Jurkat, Clone E6-1 (cell line): ENCODE data around the gene DISC1.
"Not testable (repeated sequence)": the region's sequence is repeated elsewhere in the genome, so short reads cannot be mapped to it uniquely, and the experiment has no call there.

ENCODE experiments used
- DNase-seq: peaks from one replicate; pipeline ENCODE4 v3.0.0-alpha.2; 2011; ENCODE audit warnings: low read depth, low spot score
- H3K4me3 ChIP-seq: 2 replicates; pipeline ENCODE4 v1.5.1; 2011; ENCODE audit warnings: mild to moderate bottlenecking, low read length, control low read depth, moderate library complexity

Gene DISC1

DNA sequence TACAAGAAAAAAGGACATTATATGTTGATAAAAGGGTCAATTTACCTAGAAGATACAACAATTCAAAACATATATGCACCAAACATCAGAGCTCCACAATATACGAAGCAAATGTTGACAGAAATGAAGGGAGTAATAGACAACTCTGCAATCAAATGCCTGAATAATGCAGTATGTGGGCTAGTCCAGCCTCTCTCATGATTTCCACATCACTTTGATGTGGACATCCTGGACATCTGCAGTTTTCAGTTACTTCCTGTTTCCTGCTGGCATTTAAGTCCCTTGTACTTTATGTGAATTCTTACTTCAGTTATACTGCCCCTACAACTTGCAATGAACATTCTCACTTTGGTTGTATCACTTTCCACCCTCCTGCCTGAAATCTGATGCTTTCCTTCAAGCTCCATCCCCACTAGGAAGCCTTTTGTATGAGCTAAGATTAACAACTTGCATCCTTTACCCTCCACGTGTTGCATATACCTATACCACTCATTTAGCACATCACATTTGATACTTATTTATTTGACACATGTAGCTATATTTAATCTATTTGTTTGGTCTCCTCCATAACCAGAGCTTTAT lies 36.7 kb downstream of the DISC1 start:
- DNase-seq: no peak
- H3K4me3 ChIP-seq: no peak overlapping the region

DNA sequence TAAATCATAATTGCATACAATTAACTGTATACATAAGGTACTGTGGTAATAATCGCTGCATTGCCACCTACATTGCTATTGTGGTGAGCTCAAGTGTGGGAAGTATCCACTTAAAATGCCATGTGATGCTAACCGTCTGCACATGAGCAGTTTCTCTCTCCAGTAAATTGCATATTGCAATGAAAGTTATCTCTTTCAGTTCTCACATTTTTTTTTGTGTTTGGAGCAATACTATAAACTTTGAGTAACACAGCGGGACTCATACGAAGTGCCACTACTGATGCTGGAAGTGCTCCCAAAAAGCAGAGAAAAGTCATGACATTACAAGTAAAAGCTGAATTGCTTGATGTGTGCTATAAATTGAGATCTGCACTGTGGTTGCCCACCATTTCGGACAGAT lies 38.5 kb downstream of the DISC1 start:
- no peak for DNase-seq
- no peak overlapping the region for H3K4me3 ChIP-seq

DNA sequence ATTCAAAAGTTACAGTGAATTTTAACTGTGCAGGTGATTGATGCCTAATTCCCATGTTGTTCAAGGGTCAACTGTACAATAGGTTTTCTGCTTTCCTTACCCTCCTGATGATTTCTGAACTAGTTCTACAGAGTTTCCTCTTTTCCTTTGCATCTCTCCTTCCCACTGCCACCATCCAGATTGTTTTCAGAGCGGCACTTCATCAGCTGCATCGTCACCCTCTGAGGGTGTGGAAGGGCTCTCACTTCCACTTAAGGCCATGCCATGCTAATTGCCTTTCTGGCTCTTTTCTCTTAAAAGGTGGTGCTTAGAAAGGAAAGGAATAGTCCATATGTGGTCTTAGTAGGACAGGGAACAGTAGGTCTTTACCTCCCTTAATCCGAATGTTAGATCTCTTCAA lies 39.1 kb downstream of the DISC1 start:
- H3K4me3 ChIP-seq: no peak overlapping the region
- no peak for DNase-seq

DNA sequence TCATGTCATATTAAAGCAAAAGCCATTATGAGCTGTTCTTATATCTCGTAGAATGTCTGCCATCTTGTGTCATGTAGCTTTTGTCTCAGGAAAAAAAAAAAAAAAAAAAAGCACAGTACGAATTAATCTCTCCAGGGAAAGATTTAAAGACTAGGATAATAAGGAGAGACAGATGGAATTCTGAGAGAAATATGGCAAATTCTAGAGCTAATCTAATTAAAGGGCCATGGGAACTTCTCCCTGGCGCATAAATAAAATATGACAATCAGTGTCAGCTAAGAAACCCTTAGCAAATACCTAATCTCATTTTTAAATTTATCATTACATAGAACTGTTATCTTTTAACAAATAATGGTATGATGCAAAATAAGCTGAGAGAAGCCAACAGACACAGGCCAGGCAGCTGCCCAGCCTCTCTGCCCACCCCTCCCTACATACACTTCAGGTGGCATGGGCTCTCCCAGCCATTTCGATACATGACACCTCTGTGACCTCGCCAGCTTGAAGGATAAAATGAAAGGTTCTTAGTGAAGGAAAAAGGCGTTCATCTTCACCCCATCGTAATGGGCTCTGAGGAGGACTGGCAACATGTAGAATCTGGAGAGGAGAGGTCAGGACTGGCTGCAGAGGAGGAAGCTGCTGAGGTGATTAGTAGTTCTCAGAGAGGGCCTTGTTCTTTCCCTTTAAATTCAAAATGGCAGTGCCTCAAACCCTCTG lies 39.8 kb downstream of the DISC1 start:
- no peak overlapping the region for H3K4me3 ChIP-seq
- no peak for DNase-seq

DNA sequence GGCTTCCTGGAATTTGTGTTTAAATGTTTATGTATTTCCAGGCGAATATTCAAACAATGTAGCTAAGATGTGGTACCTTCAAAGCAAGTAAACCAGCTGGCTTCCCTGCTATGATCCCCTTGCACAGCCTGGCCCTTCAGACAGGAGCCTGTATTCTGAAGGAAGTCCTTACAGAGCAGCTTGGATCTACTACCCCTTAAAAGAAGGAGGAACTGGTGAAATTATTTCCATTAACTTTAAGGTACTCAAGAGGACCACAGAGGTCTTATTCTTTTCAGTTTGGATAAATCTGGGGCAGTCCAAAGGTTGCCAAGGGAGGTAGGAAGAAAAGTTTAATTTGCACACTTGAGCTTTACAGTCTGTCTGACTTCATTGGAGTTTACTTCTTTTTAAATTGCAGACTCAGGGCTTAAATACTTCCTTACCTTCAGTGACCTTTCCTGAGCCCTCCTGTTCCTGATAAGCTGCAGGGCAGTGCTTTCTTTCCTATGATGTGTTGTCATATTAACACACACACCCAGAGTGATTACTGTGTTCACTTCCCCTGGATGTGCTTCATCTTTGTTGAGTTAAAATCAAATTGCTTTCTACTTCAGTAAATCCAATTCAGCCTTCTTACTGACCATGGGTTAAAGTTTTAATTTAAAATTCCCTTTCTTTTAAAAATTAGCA lies 40.5 kb downstream of the DISC1 start:
- DNase-seq: no peak
- H3K4me3 ChIP-seq: no peak overlapping the region

DNA sequence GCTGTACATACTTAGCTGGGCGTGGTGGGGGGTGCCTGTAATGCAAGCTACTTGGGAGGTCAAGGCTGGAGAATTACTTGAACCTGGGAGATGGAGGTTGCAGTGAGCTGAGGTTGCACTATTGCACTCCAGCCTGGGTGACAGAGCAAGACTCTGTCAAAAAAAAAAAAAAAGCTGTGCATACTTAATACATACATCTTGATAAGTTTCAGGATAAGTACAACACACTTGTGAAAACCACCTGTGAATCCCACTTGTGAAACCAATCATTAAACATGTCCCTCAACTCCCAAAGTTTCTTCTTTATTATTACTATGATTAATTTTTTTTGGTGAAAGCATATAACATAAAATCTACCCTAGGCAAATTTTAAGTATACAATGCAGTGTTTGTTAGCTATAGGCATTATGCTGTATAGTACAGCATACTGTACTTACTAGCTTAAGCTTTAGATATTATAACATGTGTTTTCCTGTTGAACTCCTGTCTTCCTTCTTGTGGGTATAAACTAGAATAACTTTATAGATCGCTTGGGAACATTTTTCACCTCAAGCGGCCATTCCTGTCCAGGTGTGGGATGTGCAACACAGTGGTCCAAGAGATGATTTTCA lies 41.4 kb downstream of the DISC1 start:
- DNase-seq: no peak
- H3K4me3 ChIP-seq: no peak overlapping the region

DNA sequence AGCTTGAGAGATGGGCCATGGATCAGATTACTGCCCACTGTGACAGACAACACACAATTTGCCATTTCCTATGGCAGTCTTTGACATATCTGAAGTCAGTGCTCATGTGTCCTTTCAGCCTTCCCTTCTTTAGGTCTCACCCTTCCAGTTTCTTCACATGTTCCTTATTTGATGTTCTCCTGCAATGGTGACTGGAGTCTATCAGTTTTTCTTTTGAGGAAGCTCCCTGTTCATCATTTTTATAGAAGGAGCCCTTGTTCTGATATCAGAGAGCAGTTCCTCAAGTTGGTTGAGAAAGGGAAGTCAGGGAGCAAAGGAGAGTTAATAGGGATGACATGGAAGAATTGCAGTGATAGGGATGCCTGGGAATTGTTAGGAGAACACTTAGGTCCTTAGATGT lies 42.2 kb downstream of the DISC1 start:
- no peak for DNase-seq

DNA sequence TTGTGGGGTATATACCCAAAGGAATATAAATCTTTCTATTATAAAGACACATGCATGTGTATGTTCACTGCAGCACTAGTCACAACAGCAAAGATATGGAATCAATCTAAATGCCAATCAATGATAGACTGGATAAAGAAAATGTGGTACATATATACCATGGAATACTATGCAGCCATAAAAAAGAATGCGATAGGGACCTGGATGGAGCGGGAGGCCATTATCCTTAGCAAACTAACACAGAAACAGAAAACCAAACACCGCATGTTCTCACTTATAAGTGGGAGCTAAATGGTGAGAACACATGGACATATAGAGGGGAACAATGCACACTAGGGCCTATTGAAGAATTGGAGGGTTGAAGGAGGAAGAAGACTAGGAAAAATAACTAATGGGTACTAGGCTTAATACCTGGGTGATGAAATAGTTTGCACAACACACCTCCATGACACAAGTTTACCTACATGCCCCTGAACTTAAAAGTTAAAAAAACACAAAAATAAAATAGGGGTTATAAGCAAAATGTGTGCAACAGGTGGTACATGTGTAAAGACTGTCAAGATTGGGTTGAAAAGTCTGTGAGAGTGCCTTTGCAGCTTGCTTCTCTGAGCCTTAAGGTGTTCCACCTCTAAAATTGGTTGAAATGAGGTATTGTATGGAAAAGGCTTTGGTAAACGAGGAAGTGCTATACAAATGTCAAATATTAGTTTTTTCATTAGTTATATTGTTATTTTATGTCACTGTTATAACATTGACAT lies 43.5 kb downstream of the DISC1 start:
- DNase-seq, H3K4me3 ChIP-seq: not testable (repeated sequence)

More for the DNA sequence above, 42.2 kb downstream of the DISC1 start:
- H3K4me3 ChIP-seq: no peak overlapping the region

DNA sequence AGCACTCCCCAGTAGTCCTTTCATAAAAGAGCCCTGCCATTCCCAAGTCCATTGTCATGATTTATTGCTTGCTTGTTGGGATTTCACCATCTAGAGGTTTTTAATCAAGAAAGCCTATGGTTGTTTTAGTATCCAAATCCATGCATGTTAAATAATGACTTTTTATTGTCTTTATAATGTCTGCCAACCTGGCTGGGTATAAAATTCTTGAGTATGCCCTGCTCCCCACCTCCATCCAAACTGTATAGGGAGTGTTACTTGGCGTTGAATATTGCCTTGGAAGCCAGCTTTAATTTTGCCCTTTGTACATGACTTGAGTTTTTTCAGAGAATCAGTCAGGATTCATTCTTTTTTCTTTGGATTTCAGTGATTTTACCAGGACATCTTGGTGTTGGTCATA lies 44.2 kb downstream of the DISC1 start:
- DNase-seq: no peak
- no peak overlapping the region for H3K4me3 ChIP-seq

DNA sequence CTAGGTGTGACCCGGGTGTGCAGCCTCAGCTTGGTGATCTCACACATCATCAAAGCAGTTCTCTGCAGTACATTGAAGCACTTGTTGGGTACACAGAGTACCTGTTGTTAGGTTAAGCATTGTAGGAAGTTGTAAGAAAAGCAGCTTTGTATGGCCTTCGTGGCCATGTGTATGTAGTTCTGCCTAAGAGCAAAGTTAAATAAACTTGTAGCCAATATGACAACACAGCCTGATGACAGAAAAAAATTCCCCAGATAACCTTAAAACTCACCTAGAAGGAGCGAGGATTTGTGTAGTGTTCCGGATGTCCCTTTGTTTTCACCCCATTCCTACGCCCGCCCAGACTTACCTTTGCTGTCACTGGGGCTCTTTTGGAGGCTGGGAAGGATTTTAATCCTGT lies 48.0 kb downstream of the DISC1 start:
- no peak overlapping the region for H3K4me3 ChIP-seq
- DNase-seq: no peak

DNA sequence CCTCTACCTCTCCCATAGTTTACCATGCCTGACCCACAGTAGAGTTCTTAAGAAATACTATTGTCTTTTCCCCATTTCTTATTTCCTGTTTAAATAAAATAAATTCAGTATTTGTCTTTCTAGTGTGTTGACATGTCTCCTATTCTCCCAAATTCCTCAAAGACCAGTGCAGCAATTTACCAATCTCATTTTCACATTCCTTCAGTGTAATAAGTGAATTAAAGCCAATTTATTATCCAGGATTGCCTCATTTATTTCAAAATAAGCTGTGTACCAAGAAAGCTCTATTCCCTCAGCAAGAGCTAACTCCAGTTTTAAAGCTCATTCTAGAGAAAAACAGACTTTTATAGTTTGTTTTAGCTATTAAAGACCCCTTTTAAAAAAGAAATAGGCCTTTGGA lies 49.9 kb downstream of the DISC1 start:
- H3K4me3 ChIP-seq: no peak overlapping the region
- no peak for DNase-seq

DNA sequence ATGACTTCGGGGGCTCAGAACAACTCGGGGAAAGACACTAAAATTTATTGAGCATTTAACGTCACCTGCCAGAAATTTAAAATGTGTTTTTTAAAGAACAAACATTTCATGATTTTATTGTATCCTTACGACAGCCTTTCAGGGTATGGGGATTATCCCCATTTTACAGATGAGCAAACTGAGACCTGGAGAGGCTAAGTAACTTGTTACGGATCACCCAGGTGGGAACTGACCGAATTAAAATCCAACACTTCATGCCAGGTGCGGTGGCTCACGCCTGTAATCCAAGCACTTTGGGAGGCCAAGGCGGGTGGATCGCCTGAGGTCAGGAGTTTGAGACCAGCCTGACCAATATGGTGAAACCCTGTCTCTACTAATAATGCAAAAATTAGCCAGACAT lies 50.9 kb downstream of the DISC1 start:
- DNase-seq: no peak
- H3K4me3 ChIP-seq: no peak overlapping the region

DNA sequence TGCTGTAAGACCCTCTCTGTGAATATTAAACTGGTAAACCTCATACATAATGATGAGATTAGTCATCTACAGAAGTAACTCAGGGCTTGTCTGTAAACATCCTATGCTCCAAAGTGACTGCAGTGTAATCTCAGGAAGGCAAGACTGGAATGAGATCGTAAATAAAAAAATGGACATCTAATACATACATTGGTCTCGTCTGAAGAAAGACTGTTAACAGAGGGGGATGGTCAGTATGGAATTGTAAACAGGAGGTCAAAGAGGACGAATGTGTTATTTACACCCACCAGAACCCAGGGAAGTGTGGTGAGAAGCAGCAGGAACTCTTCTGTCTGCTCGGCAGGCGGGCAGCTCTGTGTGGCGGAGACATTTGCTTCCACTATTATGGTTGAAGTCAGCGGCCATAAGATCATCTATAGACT lies 51.4 kb downstream of the DISC1 start:
- DNase-seq: no peak
- H3K4me3 ChIP-seq: no peak overlapping the region

DNA sequence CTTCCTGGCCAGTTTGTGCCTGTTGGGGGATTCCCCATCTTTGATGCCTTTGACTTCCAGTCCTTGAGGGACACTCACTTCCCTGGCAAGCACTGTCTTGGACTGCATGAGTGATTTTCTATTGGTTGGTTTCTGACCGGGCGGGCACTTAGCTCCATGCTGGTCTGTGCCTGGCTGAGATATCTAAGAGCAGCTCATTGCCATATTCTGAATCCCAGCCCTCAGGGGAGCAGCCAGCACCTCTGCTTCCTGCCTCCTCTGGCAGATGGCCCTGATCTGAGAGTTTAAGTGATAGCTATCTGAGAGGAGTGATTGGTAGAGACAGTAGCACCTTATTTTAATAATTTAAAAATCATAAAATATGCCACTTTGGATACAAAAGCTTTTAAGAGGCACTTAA lies 52.5 kb downstream of the DISC1 start:
- DNase-seq: no peak
- H3K4me3 ChIP-seq: no peak overlapping the region

DNA sequence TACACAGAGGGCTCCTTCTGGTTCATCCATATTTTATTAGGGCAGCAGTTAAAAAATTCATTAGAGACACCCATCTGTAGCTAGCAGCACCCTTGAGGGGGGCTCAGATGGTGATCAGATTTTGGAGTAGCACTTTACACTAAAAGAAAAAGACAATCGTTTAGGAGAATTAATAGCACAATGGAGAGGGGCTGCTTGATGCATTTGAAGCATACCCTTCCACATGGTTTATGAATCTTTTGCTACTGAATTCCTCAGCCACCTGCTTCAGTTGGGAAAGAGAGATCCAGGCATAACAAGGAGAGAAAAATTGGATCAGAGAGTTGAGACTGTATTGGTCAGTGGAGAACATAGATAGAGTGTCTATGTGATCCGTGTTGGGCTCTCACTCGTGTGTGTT lies 54.4 kb downstream of the DISC1 start:
- DNase-seq: no peak
- H3K4me3 ChIP-seq: no peak overlapping the region

DNA sequence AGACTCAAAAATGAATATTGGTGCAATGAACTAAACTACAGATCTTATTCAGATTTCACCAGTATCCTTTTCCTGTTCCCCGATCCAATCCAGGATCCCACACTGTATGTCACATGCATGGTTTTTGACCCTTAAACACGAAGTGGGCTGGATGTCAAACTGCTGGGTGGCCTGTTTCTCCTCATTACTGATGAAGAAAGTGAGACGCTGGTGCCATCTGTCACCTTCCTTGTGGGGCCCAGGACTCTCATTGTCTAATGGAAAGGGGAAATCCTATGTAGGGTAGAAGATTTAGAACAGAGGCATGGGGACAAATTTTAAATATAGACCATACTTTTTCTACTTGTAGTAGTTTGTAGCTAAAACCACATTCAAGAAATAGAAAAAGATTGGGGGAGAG lies 56.2 kb downstream of the DISC1 start:
- H3K4me3 ChIP-seq: no peak overlapping the region
- DNase-seq: no peak

DNA sequence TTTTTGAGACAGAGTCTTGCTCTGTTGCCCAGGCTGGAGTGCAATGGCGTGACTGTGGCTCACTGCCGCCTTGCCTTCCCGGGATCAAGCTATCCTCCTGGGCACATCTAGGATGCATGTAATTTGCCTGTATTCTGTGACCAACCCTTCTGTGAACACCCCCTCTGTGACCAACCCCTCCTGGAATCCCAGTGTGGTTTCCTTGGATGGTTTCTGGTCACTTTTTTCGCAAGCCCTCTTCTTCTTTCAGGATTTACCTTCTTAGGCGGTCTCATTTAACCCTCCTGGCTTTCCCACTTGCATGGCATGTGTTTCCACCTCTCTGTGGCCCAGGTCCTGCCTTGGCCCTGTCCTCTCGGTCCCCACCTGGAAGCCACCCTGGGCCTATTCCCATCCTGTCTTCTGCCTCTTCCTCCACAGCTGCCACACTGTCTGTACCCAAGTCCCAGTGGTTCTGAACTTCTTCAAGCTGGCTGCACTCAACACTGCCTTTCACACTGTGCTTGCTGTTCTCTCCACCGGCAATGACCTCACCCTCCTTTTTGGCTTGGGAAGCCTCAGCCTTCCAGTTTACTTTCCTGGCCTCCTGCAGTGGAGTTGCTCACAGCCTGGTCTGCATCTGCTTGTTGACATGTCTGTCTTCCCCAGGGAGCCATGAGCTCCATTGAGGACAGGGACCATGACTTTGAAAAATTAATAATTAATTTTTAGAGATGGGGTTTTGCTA lies 57.0 kb downstream of the DISC1 start:
- H3K4me3 ChIP-seq: no peak overlapping the region
- no peak for DNase-seq

DNA sequence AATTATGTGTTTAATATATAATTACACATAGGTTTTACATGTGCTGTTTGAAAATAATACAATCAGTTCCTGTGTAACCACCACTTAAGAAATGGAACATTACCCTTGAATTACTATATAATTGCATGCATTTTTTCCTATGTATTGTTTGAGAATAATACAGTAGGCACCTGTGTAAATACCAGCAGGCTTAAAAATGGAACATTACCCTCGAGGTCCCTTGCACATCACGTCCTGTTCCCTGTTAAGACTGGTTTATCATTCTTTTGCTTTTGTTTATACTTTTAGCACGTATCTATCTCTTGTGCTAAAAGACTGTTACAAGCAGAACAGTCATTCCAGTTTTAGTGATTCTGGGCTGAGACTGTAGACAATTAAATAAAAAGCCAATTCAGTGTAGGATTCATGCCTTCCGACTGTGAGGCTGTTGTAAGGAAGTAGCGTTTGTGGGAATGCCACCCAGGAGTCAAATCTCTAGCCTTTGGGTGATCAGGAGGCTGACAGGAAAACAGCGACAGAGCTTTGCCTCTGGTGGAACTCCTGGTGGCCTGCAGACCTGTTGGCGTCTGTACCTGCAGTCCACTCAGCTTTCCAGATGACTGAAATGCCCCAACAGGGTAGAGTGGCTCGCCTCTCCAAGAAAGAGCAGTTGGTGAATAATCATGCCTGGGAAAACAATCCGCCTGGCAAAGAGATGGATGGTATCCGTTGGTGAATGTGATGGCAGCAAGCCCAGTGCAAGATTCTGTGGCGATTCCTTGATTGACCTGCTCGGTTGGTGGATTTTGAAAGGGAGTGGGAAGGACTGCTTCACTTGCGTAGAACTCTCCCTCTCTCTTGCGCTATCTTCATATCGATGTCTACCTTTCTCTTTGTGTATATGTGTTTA lies 58.0 kb downstream of the DISC1 start:
- DNase-seq: no peak

More for the DNA sequence above, 58.0 kb downstream of the DISC1 start:
- H3K4me3 ChIP-seq: no peak overlapping the region
